Activated B cell treated with CpG ODN at 0.5 μM for 24 hours (primary cell): ENCODE measurements around the gene ELL. TPM values are rescaled to one million over a fixed set of nuclear protein-coding genes. Genes with fewer than 3 reads are reported as not detected.

Source experiments
- ATAC-seq: fragments of 200-7000 bp; cut with Tn5 transposase; one replicate; pipeline ENCODE4 v1.10.0; 2021; ENCODE audit warnings: low read depth, mild to moderate bottlenecking, moderate library complexity
- CTCF ChIA-PET: fragments of 350-600 bp; sonication (Branson Sonifier 250); formaldehyde crosslinking; loops from one replicate; lab custom pipeline; 2021; ENCODE audit warnings: antibody characterized with exemption; lab: Charles Lee
- POLR2A ChIA-PET: fragments of 350-600 bp; sonication (Branson Sonifier 250); formaldehyde crosslinking; loops from one replicate; lab custom pipeline; 2021; ENCODE audit warnings: antibody characterized with exemption; lab: Charles Lee
- DNase-seq: peaks from one replicate; pipeline ENCODE4 v3.0.0; 2022
- H3K27ac Mint-ChIP-seq: one replicate; pipeline ENCODE4 v1.8.0; 2020; ENCODE audit warnings: mixed read lengths
- H3K27me3 Mint-ChIP-seq: one replicate; pipeline ENCODE4 v1.8.0; 2021; ENCODE audit warnings: mixed read lengths
- H3K36me3 Mint-ChIP-seq: one replicate; pipeline ENCODE4 v1.8.0; 2021; ENCODE audit warnings: low read depth, mixed read lengths
- H3K4me1 Mint-ChIP-seq: one replicate; pipeline ENCODE4 v1.8.0; 2021; ENCODE audit warnings: mixed read lengths
- H3K4me3 Mint-ChIP-seq: one replicate; pipeline ENCODE4 v1.8.0; 2020; ENCODE audit warnings: mild to moderate bottlenecking, mixed read lengths
- H3K9me3 Mint-ChIP-seq: one replicate; pipeline ENCODE4 v1.8.0; 2020; ENCODE audit warnings: mixed read lengths
- CTCF ChIP-seq: fragments of 200-600 bp; IDR thresholded peaks from one replicate; pipeline ENCODE4 v1.8.0; 2022; ENCODE audit warnings: antibody characterized with exemption, mild to moderate bottlenecking
- intact Hi-C: fragments of 100-400 bp; cut with micrococcal nuclease; formaldehyde crosslinking; loops from one replicate; pipeline ENCODE4 v1.15.1; 2024
- total RNA-seq: library from RNA; stranded (reverse); gene quantifications from 2 replicates; pipeline ENCODE4 v1.2.3, GENCODE V29; 2022

The ELL gene
- total RNA-seq, 1 donor from 2014 or later = 32.6 TPM

- ATAC-seq = no peak
- TF ChIP-seq CTCF = no peak
- DNase-seq = no peak
- peaks cover 28% of the 10 kb centered on the region for H3K36me3 Mint-ChIP-seq
- intact Hi-C loops = no loop called here
- POLR2A ChIA-PET = no interaction called here
- no peaks in the 10 kb centered on the region for H3K27me3 Mint-ChIP-seq
- H3K4me3 Mint-ChIP-seq = no peak overlapping the region
- CTCF ChIA-PET = interaction anchor here (1.0 to 2.1 kb wide), 2 partner anchors 46 to 114 kb away, joined by 4 to 5 read pairs; partner anchors contain the start of gene REX1BD
- no peaks in the 10 kb centered on the region for H3K9me3 Mint-ChIP-seq
- no peak overlapping the region for H3K27ac Mint-ChIP-seq
- H3K4me1 Mint-ChIP-seq = peaks cover 39% of the 10 kb centered on the region
Measured at GRCh38 chr19:18474366-18474887, 47.4 kb downstream of the ELL start.

GRCh38 chr19:18473706-18474087 is 48.2 kb downstream of the ELL start:
- Mint-ChIP-seq H3K27ac (no peak overlapping the region), H3K4me3 (no peak overlapping the region), H3K36me3 (peaks cover 29% of the 10 kb centered on the region), H3K9me3 (no peaks in the 10 kb centered on the region), H3K27me3 (no peaks in the 10 kb centered on the region), H3K4me1 (peaks cover 31% of the 10 kb centered on the region)
- CTCF ChIA-PET = interaction anchor here (1.0 to 2.1 kb wide), 2 partner anchors 46 to 115 kb away, joined by 4 to 5 read pairs; partner anchors contain the start of gene REX1BD
- TF ChIP-seq CTCF = no peak
- DNase-seq (no peak), ATAC-seq (no peak)
- intact Hi-C loops = no loop called here
- POLR2A ChIA-PET = no interaction called here

- TF ChIP-seq CTCF = no peak
- no peak for DNase-seq
- intact Hi-C loops = no loop called here
- no peak for ATAC-seq
- Mint-ChIP-seq H3K27ac (no peak overlapping the region), H3K9me3 (no peaks in the 10 kb centered on the region), H3K4me3 (no peak overlapping the region), H3K36me3 (peaks cover 29% of the 10 kb centered on the region), H3K27me3 (no peaks in the 10 kb centered on the region), H3K4me1 (peaks cover 27% of the 10 kb centered on the region)
- ChIA-PET CTCF (interaction anchor here (1.0 to 2.1 kb wide), 2 partner anchors 47 to 115 kb away, joined by 4 to 5 read pairs; partner anchors contain the start of gene REX1BD), POLR2A (interaction anchor here (0.5 kb wide), 1 partner anchor 201 kb away, joined by 4 read pairs; no protein-coding TSS in a partner anchor)
Measured at GRCh38 chr19:18473003-18473705, 48.7 kb downstream of the ELL start.

- H3K9me3 Mint-ChIP-seq = no peaks in the 10 kb centered on the region
- ATAC-seq = no peak
- no peak overlapping the region for H3K4me3 Mint-ChIP-seq
- ChIA-PET POLR2A (no interaction called here), CTCF (interaction anchor here (0.6 to 1.4 kb wide), 5 partner anchors 20 to 431 kb away, joined by 3 to 7 read pairs (median 3); partner anchors contain the start of gene UBA52)
- no peak for DNase-seq
- H3K27me3 Mint-ChIP-seq = no peaks in the 10 kb centered on the region
- intact Hi-C loops = loop anchor here (1.0 kb wide), 1 partner anchor 119 kb away; no protein-coding TSS in a partner anchor
- H3K36me3 Mint-ChIP-seq = peaks cover 26% of the 10 kb centered on the region
- no peak for TF ChIP-seq CTCF
- H3K4me1 Mint-ChIP-seq = peaks cover 13% of the 10 kb centered on the region
- H3K27ac Mint-ChIP-seq = no peak overlapping the region
Measured at GRCh38 chr19:18470787-18471186, 51.1 kb downstream of the ELL start.
